Left ventricle myocardium inferior (tissue), 1 donor: ENCODE results near the gene SCUBE2. TPM values are rescaled to one million over a fixed set of nuclear protein-coding genes. Genes with fewer than 3 reads are reported as not detected.

Experiments
- DNase-seq: peaks from one replicate; pipeline ENCODE4 v3.0.0-alpha.2; 2020
- H3K27ac ChIP-seq: fragments of 200-600 bp; replicated peaks from 2 replicates; pipeline ENCODE4 v1.8.0; 2021
- H3K27me3 ChIP-seq: fragments of 200-600 bp; 2 replicates; pipeline ENCODE4 v1.8.0; 2021; ENCODE audit warnings: low read depth
- H3K36me3 ChIP-seq: fragments of 200-600 bp; 2 replicates; pipeline ENCODE4 v1.8.0; 2021
- H3K4me1 ChIP-seq: fragments of 200-600 bp; 2 replicates; pipeline ENCODE4 v1.8.0; 2021
- H3K4me3 ChIP-seq: fragments of 200-600 bp; 2 replicates; pipeline ENCODE4 v1.8.0; 2021; ENCODE audit warnings: mild to moderate bottlenecking, moderate library complexity
- H3K9me3 ChIP-seq: fragments of 200-600 bp; replicated peaks from 2 replicates; pipeline ENCODE4 v1.8.0; 2021
- CTCF ChIP-seq: fragments of 200-600 bp; IDR thresholded peaks from 2 replicates; pipeline ENCODE4 v1.8.0; 2021; ENCODE audit warnings: antibody characterized with exemption, mild to moderate bottlenecking, borderline replicate concordance
- intact Hi-C: fragments of 100-400 bp; cut with micrococcal nuclease; formaldehyde crosslinking; loops from one replicate; pipeline ENCODE4 v1.11.0; 2022
- total RNA-seq: library from RNA; stranded (reverse); fragmentation: NEBNext Ultra II Directional; extraction: Animal tissue kit (Norgen Biotek cat#: 25700); gene quantifications from one replicate; pipeline ENCODE4 v1.2.1, GENCODE V29; 2021
- donor health status: DM: no; HTN: yes; CAD: no; lungs with severe emphysema.

SCUBE2 gene
- total RNA-seq, 1 donor from 2014 or later, result 1.8 TPM

- H3K27ac ChIP-seq, result no peak overlapping the region
- intact Hi-C loops, result no loop called here
- H3K4me1 ChIP-seq, result peaks cover 1% of the 10 kb centered on the region
- H3K27me3 ChIP-seq, result no peaks in the 10 kb centered on the region
- no peak for DNase-seq
- H3K9me3 ChIP-seq, result no peaks in the 10 kb centered on the region
- no peaks in the 10 kb centered on the region for H3K36me3 ChIP-seq
- TF ChIP-seq CTCF, result no peak
- no peak overlapping the region for H3K4me3 ChIP-seq
Measured at GRCh38 chr11:9071692-9072091, 19.7 kb downstream of the SCUBE2 start.

- H3K9me3 ChIP-seq, result no peaks in the 10 kb centered on the region
- no peaks in the 10 kb centered on the region for H3K27me3 ChIP-seq
- no peak for DNase-seq
- H3K27ac ChIP-seq, result no peak overlapping the region
- H3K36me3 ChIP-seq, result no peaks in the 10 kb centered on the region
- no peak overlapping the region for H3K4me3 ChIP-seq
- intact Hi-C loops, result no loop called here
- TF ChIP-seq CTCF, result no peak
- no peaks in the 10 kb centered on the region for H3K4me1 ChIP-seq
Measured at GRCh38 chr11:9070749-9071491, 20.5 kb downstream of the SCUBE2 start.

GRCh38 chr11:9069862-9070470 is 21.4 kb downstream of the SCUBE2 start:
- intact Hi-C loops, result no loop called here
- no peaks in the 10 kb centered on the region for H3K4me1 ChIP-seq
- no peak overlapping the region for H3K4me3 ChIP-seq
- TF ChIP-seq CTCF, result no peak
- H3K9me3 ChIP-seq, result no peaks in the 10 kb centered on the region
- no peaks in the 10 kb centered on the region for H3K36me3 ChIP-seq
- no peak overlapping the region for H3K27ac ChIP-seq
- DNase-seq, result no peak
- no peaks in the 10 kb centered on the region for H3K27me3 ChIP-seq

- Histone ChIP-seq H3K27ac (no peak overlapping the region), H3K36me3 (no peaks in the 10 kb centered on the region), H3K4me3 (no peak overlapping the region), H3K4me1 (no peaks in the 10 kb centered on the region), H3K27me3 (no peaks in the 10 kb centered on the region), H3K9me3 (no peaks in the 10 kb centered on the region)
- no peak for TF ChIP-seq CTCF
- DNase-seq, result no peak
- intact Hi-C loops, result no loop called here
Measured at GRCh38 chr11:9069256-9069655, 22.1 kb downstream of the SCUBE2 start.

GRCh38 chr11:9066433-9066925 is 24.9 kb downstream of the SCUBE2 start:
- Histone ChIP-seq H3K27ac (no peak overlapping the region), H3K4me1 (no peaks in the 10 kb centered on the region), H3K27me3 (no peaks in the 10 kb centered on the region), H3K36me3 (no peaks in the 10 kb centered on the region), H3K4me3 (no peak overlapping the region), H3K9me3 (no peaks in the 10 kb centered on the region)
- intact Hi-C loops, result no loop called here
- no peak for TF ChIP-seq CTCF
- no peak for DNase-seq
